Transverse colon (tissue), 4 donors: ENCODE data around the gene DPM2. TPM values are rescaled to one million over a fixed set of nuclear protein-coding genes. Genes with fewer than 3 reads are reported as not detected.
A peak's percentile ranks its signal among the peaks of the same experiment; 100 is the strongest.

Experiments used
- DNase-seq: peaks from one replicate; pipeline ENCODE4 v3.0.0-alpha.2; 2019
- H3K27ac ChIP-seq, 4 donors: fragments of 200-600 bp; sonication (generic); 2 replicates each; pipeline ENCODE4 v1.5.1; 2016 to 2018; ENCODE audit warnings: inconsistent platforms in 4 of 4
- H3K27me3 ChIP-seq: fragments of 200-600 bp; sonication (generic); 2 replicates; pipeline ENCODE4 v1.5.1; 2017; ENCODE audit warnings: inconsistent platforms
- H3K36me3 ChIP-seq, 4 donors: fragments of 200-600 bp; sonication (generic); 2 replicates each; pipeline ENCODE4 v1.5.1; 2017 to 2019; ENCODE audit warnings: inconsistent platforms in 4 of 4
- H3K4me1 ChIP-seq, 4 donors: fragments of 200-600 bp; sonication (generic); 2 replicates each; pipeline ENCODE4 v1.5.1; 2017 to 2020; ENCODE audit warnings: inconsistent platforms in 4 of 4
- H3K4me3 ChIP-seq, 4 donors: fragments of 200-600 bp; sonication (generic); 1 replicate in 1 of 4; 2 replicates in 3 of 4; pipeline versions ENCODE4 v1.5.1 to v1.6.1; 2017 to 2019; ENCODE audit warnings: inconsistent platforms in 4 of 4
- H3K9me3 ChIP-seq, 2 donors: fragments of 200-600 bp; sonication (generic); 2 replicates each; pipeline ENCODE4 v1.5.1; 2017 to 2019; ENCODE audit warnings: inconsistent platforms in 2 of 2
- EP300 ChIP-seq: sonication (generic); formaldehyde crosslinking; IDR thresholded peaks from one replicate; pipeline ENCODE4 v1.6.1; 2017; ENCODE audit warnings: antibody characterized with exemption, low read depth
- POLR2A ChIP-seq: fragments of 450-650 bp; IDR thresholded peaks from one replicate; pipeline ENCODE4 v1.6.1; 2016; ENCODE audit warnings: antibody characterized with exemption, mild to moderate bottlenecking, moderate library complexity
- POLR2AphosphoS5 ChIP-seq, 3 donors: sonication (generic); formaldehyde crosslinking; IDR thresholded peaks; one replicate each; pipeline ENCODE4 v1.6.1; 2016; ENCODE audit warnings: antibody characterized with exemption in 3 of 3
- WGBS, 2 donors: methylation state at CpG; one replicate each; pipeline ENCODE4 v1.1.5; 2018; ENCODE audit warnings: low coverage in 1 of 2; 5-methylcytosine and 5-hydroxymethylcytosine counted together
- in situ Hi-C, 4 donors: fragments of 200-750 bp; cut with MboI; loops; one replicate each; pipeline versions ENCODE4 v1.15.0 to v1.15.1; 2017; ENCODE audit warnings: low sequenced_read_pairs in 3 of 4, low pct_ligation_motif_present in 1 of 4, low pct_unique_long_range_greater_than_20kb in 1 of 4
- intact Hi-C: fragments of 100-400 bp; cut with DNase I; formaldehyde crosslinking; loops from one replicate; pipeline ENCODE4 v1.15.1; 2023; ENCODE audit warnings: low total_unique reads
- total RNA-seq, 4 donors: library from RNA; depleted of rRNA; stranded (reverse); fragments of >200 nt; gene quantifications; one replicate each; pipeline ENCODE4 v1.1.0, GENCODE V29; 2016
- TF ChIP-seq, protein P1 (sequence below), 5 experiments: fragments of 200-600 bp in 3 of 5; fragments of 450-650 bp in 2 of 5; sonication (generic) in 3 of 5; IDR thresholded peaks; 1 replicate in 2 of 5; 2 replicates in 3 of 5; pipeline ENCODE4 v1.5.1; 2016 to 2017; ENCODE audit warnings: antibody characterized with exemption in 5 of 5, inconsistent platforms in 3 of 5, mild to moderate bottlenecking in 2 of 5, moderate library complexity in 1 of 5

DPM2 gene
- total RNA-seq, 4 donors from 2014 or later, result 20.6 to 249 (median 26.3) TPM

GRCh38 chr9:127943731-127944144 lies 6.1 kb upstream of the DPM2 start:
- peaks cover 0 to 5% (median 0%) of the 10 kb centered on the region in 4 donors for H3K4me1 ChIP-seq
- peak overlapping the region in 3 of 4 donors; percentile 2 to 37 (median 35) for H3K27ac ChIP-seq
- intact Hi-C loops, result loop anchor here (1.0 to 5.0 kb wide), 3 partner anchors 39 to 173 kb away; partner anchors contain the start of gene EEIG1

GRCh38 chr9:127943011-127943662 lies 5.5 kb upstream of the DPM2 start:
- WGBS, 2 donors, result 70 to 87% methylated on average over 3 to 13 of the region's 14 CpGs
- TF ChIP-seq POLR2AphosphoS5 (IDR thresholded peaks at IDR 0.05) (no peak), EP300 (no peak), POLR2A (no peak)
- TF ChIP-seq, protein P1, sequence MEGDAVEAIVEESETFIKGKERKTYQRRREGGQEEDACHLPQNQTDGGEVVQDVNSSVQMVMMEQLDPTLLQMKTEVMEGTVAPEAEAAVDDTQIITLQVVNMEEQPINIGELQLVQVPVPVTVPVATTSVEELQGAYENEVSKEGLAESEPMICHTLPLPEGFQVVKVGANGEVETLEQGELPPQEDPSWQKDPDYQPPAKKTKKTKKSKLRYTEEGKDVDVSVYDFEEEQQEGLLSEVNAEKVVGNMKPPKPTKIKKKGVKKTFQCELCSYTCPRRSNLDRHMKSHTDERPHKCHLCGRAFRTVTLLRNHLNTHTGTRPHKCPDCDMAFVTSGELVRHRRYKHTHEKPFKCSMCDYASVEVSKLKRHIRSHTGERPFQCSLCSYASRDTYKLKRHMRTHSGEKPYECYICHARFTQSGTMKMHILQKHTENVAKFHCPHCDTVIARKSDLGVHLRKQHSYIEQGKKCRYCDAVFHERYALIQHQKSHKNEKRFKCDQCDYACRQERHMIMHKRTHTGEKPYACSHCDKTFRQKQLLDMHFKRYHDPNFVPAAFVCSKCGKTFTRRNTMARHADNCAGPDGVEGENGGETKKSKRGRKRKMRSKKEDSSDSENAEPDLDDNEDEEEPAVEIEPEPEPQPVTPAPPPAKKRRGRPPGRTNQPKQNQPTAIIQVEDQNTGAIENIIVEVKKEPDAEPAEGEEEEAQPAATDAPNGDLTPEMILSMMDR (IDR thresholded peaks at IDR 0.05), result no peak
- Histone ChIP-seq H3K9me3 (no peaks in the 10 kb centered on the region), H3K4me1 (peaks cover 0 to 8% (median 5%) of the 10 kb centered on the region in 4 donors), H3K36me3 (peaks cover 0 to 12% (median 0%) of the 10 kb centered on the region in 4 donors), H3K4me3 (no peak overlapping the region), H3K27ac (peak overlapping the region in 3 of 4 donors; percentile 2 to 37 (median 35)), H3K27me3 (no peaks in the 10 kb centered on the region)
- in situ Hi-C loops (loop anchor here in 2 of 4 donors (10.0 kb wide), 1 partner anchor 92 kb away; no protein-coding TSS in a partner anchor), intact Hi-C loops (loop anchor here (1.0 to 5.0 kb wide), 3 partner anchors 39 to 174 kb away; partner anchors contain the start of gene EEIG1)
- no peak for DNase-seq

More at GRCh38 chr9:127943731-127944144, 6.1 kb upstream of the DPM2 start:
- WGBS, 2 donors, result 27% methylated on average over 12 of the region's 13 CpGs; no CpG with 5 or more reads in 1 of the 2 donors
- Histone ChIP-seq H3K9me3 (no peaks in the 10 kb centered on the region), H3K36me3 (peaks cover 0 to 12% (median 0%) of the 10 kb centered on the region in 4 donors), H3K27me3 (no peaks in the 10 kb centered on the region), H3K4me3 (no peak overlapping the region)
- in situ Hi-C loops, result loop anchor here in 2 of 4 donors (10.0 kb wide), 1 partner anchor 91 kb away; no protein-coding TSS in a partner anchor
- peak; percentile 87 for DNase-seq
- TF ChIP-seq, protein P1 (IDR thresholded peaks at IDR 0.05), result peak; percentile 89 to 97 (median 94)
- TF ChIP-seq POLR2AphosphoS5 (IDR thresholded peaks at IDR 0.05), result peak in 1 of 3 donors; percentile 36
- no peak for TF ChIP-seq POLR2A
- no peak for TF ChIP-seq EP300

- DNase-seq, result peak; percentile 63
- TF ChIP-seq, protein P1 (IDR thresholded peaks at IDR 0.05), result peak; percentile 82 to 96 (median 88)
- TF ChIP-seq POLR2A, result no peak
- peak in 1 of 3 donors; percentile 56 for TF ChIP-seq POLR2AphosphoS5 (IDR thresholded peaks at IDR 0.05)
- TF ChIP-seq EP300, result no peak
- H3K36me3 ChIP-seq, result peaks cover 0 to 12% (median 0%) of the 10 kb centered on the region in 4 donors
Observed at GRCh38 chr9:127942216-127943010, 4.8 kb upstream of the DPM2 start.

DNA sequence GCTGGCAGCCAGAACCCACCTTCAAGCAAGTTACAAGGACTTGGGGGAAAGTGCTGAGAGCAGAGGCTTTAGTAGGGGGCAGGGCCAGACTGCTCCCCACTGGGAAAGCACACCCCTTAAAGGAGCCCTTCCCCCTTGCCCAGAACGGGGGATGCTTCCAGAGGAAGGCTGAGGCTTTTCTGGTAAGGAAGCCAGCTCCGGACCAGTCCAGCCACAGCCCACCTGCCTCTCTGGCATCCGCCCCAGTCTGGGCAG lies 4.2 kb upstream of the DPM2 start:
- DNase-seq, result no peak
- H3K27ac ChIP-seq, result no peak overlapping the region
- H3K36me3 ChIP-seq, result peaks cover 0 to 12% (median 0%) of the 10 kb centered on the region in 4 donors
- WGBS, 2 donors, result 60 to 64% methylated on average over 1 to 3 of the region's 3 CpGs
- TF ChIP-seq POLR2A, result no peak
- TF ChIP-seq EP300, result no peak
- TF ChIP-seq, protein P1 (IDR thresholded peaks at IDR 0.05), result no peak
- no peak for TF ChIP-seq POLR2AphosphoS5 (IDR thresholded peaks at IDR 0.05)
- in situ Hi-C loops (loop anchor here in 2 of 4 donors (10.0 kb wide), 1 partner anchor 93 kb away; no protein-coding TSS in a partner anchor), intact Hi-C loops (loop anchor here (2.0 to 5.0 kb wide), 2 partner anchors 40 to 175 kb away; partner anchors contain the start of gene EEIG1)
- H3K4me1 ChIP-seq, result peaks cover 3 to 14% (median 12%) of the 10 kb centered on the region in 4 donors
- no peaks in the 10 kb centered on the region for H3K9me3 ChIP-seq
- H3K27me3 ChIP-seq, result no peaks in the 10 kb centered on the region
- no peak overlapping the region for H3K4me3 ChIP-seq

More at GRCh38 chr9:127942216-127943010, 4.8 kb upstream of the DPM2 start:
- Histone ChIP-seq H3K4me1 (peaks cover 0 to 9% (median 9%) of the 10 kb centered on the region in 4 donors), H3K9me3 (no peaks in the 10 kb centered on the region), H3K4me3 (no peak overlapping the region), H3K27ac (peak overlapping the region in 1 of 4 donors; percentile 6), H3K27me3 (no peaks in the 10 kb centered on the region)
- 60 to 90% methylated on average over 2 to 18 of the region's 18 CpGs for WGBS, 2 donors
- intact Hi-C loops (loop anchor here (1.0 to 5.0 kb wide), 3 partner anchors 40 to 174 kb away; partner anchors contain the start of gene EEIG1), in situ Hi-C loops (loop anchor here in 2 of 4 donors (10.0 kb wide), 1 partner anchor 92 kb away; no protein-coding TSS in a partner anchor)
